Aorta (tissue), 5 donors: ENCODE data around the gene ADD3. TPM values are rescaled to one million over a fixed set of nuclear protein-coding genes. Genes with fewer than 3 reads are reported as not detected.

ENCODE experiments used
- ATAC-seq: fragments of 200-7000 bp; cut with Tn5 transposase; one replicate; pipeline ENCODE4 v1.9.1; 2022; ENCODE audit warnings: moderate library complexity; ENCODE audit not compliant: low FRiP score
- DNase-seq, 2 donors: peaks; one replicate each; pipeline ENCODE4 v3.0.0-alpha.2; 2020
- H3K27ac ChIP-seq, 2 donors: one replicate each; pipeline ENCODE4 v1.5.1; 2013; ENCODE audit warnings: low read length in 2 of 2, mild to moderate bottlenecking in 2 of 2, moderate library complexity in 2 of 2, control low read depth in 1 of 2, inconsistent platforms in 1 of 2, low read depth in 1 of 2
- H3K27me3 ChIP-seq, 2 donors: one replicate each; pipeline ENCODE4 v1.6.1; 2013; ENCODE audit warnings: control low read depth in 1 of 2, low read length in 1 of 2, mild to moderate bottlenecking in 1 of 2, moderate library complexity in 1 of 2; ENCODE audit not compliant: insufficient read depth in 2 of 2, control insufficient read depth in 1 of 2
- H3K36me3 ChIP-seq, 2 donors: one replicate each; pipeline ENCODE4 v1.6.1; 2013; ENCODE audit warnings: control low read depth in 1 of 2, low read length in 1 of 2, mild to moderate bottlenecking in 1 of 2; ENCODE audit not compliant: insufficient read depth in 2 of 2, control insufficient read depth in 1 of 2
- H3K4me1 ChIP-seq, 2 donors: one replicate each; pipeline ENCODE4 v1.6.1; 2013; ENCODE audit warnings: low read length in 2 of 2, control low read depth in 1 of 2, mild to moderate bottlenecking in 1 of 2, moderate library complexity in 1 of 2; ENCODE audit not compliant: insufficient read depth in 2 of 2, control insufficient read depth in 1 of 2
- H3K4me3 ChIP-seq, 2 donors: one replicate each; pipeline ENCODE4 v1.5.1; 2013; ENCODE audit warnings: low read length in 2 of 2, control low read depth in 1 of 2, mild to moderate bottlenecking in 1 of 2
- H3K9me3 ChIP-seq: one replicate; pipeline ENCODE4 v1.6.1; 2013; ENCODE audit warnings: mild to moderate bottlenecking, low read length; ENCODE audit not compliant: control insufficient read depth
- WGBS, 2 donors: extraction: QIAGEN DNeasy Blood & Tissue Kit; methylation state at CpG; one replicate each; pipeline ENCODE4 v1.1.7; 2013; 5-methylcytosine and 5-hydroxymethylcytosine counted together
- intact Hi-C, 2 donors: fragments of 100-400 bp; cut with DNase I; formaldehyde crosslinking; loops; one replicate each; pipeline versions ENCODE4 v1.14.2 to v1.15.0; 2022
- polyA plus RNA-seq, 2 donors: library from polyadenylated mRNA; stranded (reverse); fragments of 200-250 nt; gene quantifications; one replicate each; pipeline ENCODE4 v1.2.3, GENCODE V29; 2013
- total RNA-seq, 2 donors: library from RNA; stranded (reverse); fragmentation: NEBNext Ultra II Directional; extraction: Animal tissue kit (Norgen Biotek cat#: 25700); gene quantifications; one replicate each; pipeline ENCODE4 v1.2.1, GENCODE V29; 2021
- donor health status: healthy with polysubstance abuse.
- donor health status: Bipolar disorder and iron deficiency.
- donor health status: DM: no; HTN: no; CAD: no.
- donor health status: DM: no; HTN: no; CAD: no.
- donor health status: DM: yes; HTN: yes; CAD: no.

Gene ADD3
- total and polyA plus RNA-seq, 4 donors: 41.1 to 197 (median 106) TPM

DNA sequence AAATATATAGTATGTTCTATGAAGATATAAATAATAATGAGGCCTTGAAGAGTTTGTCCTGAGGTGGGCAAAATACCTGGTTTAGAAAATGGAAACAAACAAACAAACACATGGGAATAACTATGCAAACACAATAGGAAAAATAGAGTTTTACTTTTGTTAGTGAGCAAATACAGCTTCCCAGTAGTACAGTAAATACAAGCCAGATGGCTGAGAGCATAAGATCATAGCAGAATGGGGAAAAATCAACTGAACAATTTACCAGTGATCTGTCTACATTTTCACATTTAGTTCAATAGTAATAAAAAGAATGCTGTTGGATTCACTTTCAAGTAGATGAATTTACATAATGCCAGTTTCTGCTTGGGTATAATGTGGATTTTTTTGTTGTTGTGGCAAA lies 45.1 kb downstream of the ADD3 start:
- no peak for ATAC-seq
- Histone ChIP-seq H3K4me1 (peaks cover 3 to 5% of the 10 kb centered on the region in 2 donors), H3K27me3 (no peaks in the 10 kb centered on the region), H3K36me3 (no peaks in the 10 kb centered on the region), H3K27ac (no peak overlapping the region), H3K9me3 (no peaks in the 10 kb centered on the region), H3K4me3 (no peak overlapping the region)
- no peak for DNase-seq
- intact Hi-C loops: no loop called here

DNA sequence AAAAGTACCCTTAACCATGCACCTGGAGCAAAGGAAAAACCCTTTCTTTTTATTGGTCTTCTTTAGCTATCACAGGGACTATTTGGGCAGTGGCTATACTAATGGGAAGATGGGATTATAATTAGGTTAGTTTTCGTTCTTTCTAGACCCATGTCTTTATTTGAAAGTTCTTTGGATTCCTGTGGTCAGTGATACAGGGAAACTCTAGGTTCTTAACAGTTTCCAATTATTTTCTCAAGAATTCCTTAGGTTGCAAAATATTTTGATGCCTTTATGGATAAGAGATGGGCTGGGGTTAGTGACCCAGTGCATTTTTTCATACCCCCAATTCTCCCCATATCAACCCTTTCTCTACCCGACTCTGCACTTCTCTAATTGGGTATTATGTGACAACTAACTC lies 49.0 kb downstream of the ADD3 start:
- intact Hi-C loops: no loop called here
- 47 to 59% methylated on average over 2 of the region's 2 CpGs for WGBS, 2 donors
- Histone ChIP-seq H3K36me3 (no peaks in the 10 kb centered on the region), H3K27me3 (no peaks in the 10 kb centered on the region), H3K27ac (no peak overlapping the region), H3K9me3 (no peaks in the 10 kb centered on the region), H3K4me1 (peaks cover 11 to 14% of the 10 kb centered on the region in 2 donors), H3K4me3 (no peak overlapping the region)
- ATAC-seq: no peak
- no peak for DNase-seq

DNA sequence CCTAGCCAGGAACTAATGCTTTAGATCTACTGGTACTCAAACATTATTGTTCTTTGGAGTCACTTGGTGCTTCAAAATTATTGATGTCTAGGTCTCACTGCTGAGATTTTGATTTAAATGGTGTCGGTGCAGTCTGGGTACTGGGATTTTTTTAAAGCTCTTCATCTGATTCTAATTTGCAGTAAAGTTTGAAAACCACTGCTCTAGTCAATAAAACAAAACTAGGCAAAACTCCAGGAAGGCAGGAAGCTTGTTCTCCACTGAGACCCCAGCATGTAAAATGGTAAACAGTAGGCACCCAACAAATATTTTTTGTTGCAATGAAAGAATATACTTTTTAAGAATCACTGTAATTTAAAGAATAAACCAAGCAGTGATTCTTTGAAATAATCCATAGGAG lies 49.7 kb downstream of the ADD3 start:
- 47 to 52% methylated on average over 1 of the region's 1 CpG for WGBS, 2 donors
- no peak for ATAC-seq

DNA sequence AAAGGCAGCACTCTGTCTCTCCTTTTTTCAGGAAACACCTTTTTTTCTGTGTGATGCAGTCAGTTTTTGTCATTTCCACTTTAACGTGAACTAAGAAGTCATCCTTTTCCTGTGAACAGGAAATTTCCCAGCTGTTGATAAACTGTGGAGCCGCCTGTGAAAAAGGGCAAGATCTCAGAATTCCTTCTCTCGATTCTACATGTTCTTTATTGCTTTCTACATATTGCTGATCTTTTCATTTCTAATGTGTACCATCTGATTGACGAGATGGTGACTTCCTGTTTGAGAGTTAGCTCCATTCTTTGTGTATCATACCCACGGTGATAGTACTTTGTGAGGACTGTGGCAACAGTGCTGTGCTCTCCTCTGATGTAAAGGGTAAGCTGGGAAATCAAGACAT lies 50.4 kb downstream of the ADD3 start:
- WGBS, 2 donors: 49% methylated on average over 5 of the region's 5 CpGs
- intact Hi-C loops: no loop called here
- Histone ChIP-seq H3K27me3 (no peaks in the 10 kb centered on the region), H3K4me3 (no peak overlapping the region), H3K9me3 (no peaks in the 10 kb centered on the region), H3K27ac (no peak overlapping the region), H3K4me1 (peaks cover 9 to 14% of the 10 kb centered on the region in 2 donors), H3K36me3 (no peaks in the 10 kb centered on the region)
- DNase-seq (no peak), ATAC-seq (no peak)

More for the DNA sequence above, 49.7 kb downstream of the ADD3 start:
- Histone ChIP-seq H3K27me3 (no peaks in the 10 kb centered on the region), H3K4me1 (peaks cover 8 to 14% of the 10 kb centered on the region in 2 donors), H3K4me3 (no peak overlapping the region), H3K27ac (no peak overlapping the region), H3K9me3 (no peaks in the 10 kb centered on the region), H3K36me3 (no peaks in the 10 kb centered on the region)
- no peak for DNase-seq
- intact Hi-C loops: no loop called here

DNA sequence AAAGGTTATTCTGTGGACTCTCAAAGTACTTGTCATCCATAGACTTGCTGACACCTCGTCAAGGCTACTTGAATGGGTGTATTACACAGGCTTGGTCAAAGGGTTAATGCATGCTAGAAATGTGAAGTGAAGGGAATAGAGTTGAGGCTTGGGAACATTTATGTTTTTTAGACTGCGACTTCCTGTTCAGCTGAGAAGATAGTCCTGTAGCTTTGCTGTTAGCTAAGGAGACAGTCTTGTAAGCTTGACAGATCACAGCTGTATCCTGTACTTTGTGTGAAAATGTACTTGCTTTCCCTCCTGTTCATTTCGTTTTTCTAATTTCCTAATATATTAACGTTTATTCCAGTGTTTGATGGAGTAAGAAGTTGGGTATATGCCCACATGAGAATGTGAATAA lies 52.1 kb downstream of the ADD3 start:
- WGBS, 2 donors: 31% methylated on average over 4 of the region's 4 CpGs
- intact Hi-C loops: no loop called here
- no peak overlapping the region for H3K4me3 ChIP-seq
- no peak overlapping the region for H3K27ac ChIP-seq
- no peak for ATAC-seq
- no peaks in the 10 kb centered on the region for H3K27me3 ChIP-seq
- no peaks in the 10 kb centered on the region for H3K9me3 ChIP-seq
- H3K36me3 ChIP-seq: no peaks in the 10 kb centered on the region
- no peak for DNase-seq
- H3K4me1 ChIP-seq: peaks cover 9 to 14% of the 10 kb centered on the region in 2 donors

DNA sequence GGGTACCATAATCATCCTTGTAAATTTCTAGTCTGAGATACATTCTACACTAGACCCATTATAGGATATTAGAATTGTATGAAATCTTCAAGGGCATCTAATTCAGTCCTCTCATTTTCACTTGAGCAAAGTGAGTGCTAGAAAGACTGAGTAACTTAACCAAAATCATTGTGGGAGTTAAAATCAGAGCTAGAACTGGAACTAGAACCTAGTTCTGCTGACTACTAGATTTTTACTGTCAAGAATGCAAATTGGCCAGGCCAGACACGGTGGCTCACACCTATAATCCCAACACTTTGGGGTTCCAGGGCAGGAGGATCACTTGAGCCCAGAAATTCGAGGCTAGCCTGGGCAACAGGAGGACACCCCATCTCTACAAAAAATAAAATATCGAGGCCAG lies 53.9 kb downstream of the ADD3 start:
- Histone ChIP-seq H3K27me3 (no peaks in the 10 kb centered on the region), H3K4me1 (peaks cover 7 to 12% of the 10 kb centered on the region in 2 donors), H3K27ac (no peak overlapping the region), H3K9me3 (no peaks in the 10 kb centered on the region), H3K4me3 (no peak overlapping the region), H3K36me3 (no peaks in the 10 kb centered on the region)
- 89% methylated on average over 3 of the region's 3 CpGs for WGBS, 2 donors
- no peak for ATAC-seq
- no peak for DNase-seq
- intact Hi-C loops: no loop called here

DNA sequence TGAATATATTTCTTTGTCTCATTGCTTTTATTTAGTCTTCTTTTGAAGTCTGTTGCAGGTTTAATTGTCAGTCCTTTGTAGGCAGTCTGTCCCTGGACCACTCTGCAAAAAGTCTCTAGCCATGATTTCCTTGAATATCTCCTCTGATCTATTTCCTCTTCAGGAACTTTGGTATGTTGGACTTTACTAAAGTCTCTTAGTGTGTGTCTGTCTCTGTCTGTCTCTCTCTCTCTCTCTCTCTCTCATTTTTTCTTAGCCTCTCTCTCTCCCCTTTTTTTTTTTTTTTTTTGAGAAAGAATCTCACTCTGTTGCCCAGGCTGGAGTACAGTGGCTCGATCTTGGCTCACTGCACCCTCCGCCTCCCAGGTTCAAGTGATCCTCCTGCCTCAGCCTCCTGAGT lies 57.5 kb downstream of the ADD3 start:
- H3K4me1 ChIP-seq: peaks cover 3 to 6% of the 10 kb centered on the region in 2 donors
- 83 to 95% methylated on average over 2 of the region's 2 CpGs for WGBS, 2 donors
- H3K4me3 ChIP-seq: no peak overlapping the region

DNA sequence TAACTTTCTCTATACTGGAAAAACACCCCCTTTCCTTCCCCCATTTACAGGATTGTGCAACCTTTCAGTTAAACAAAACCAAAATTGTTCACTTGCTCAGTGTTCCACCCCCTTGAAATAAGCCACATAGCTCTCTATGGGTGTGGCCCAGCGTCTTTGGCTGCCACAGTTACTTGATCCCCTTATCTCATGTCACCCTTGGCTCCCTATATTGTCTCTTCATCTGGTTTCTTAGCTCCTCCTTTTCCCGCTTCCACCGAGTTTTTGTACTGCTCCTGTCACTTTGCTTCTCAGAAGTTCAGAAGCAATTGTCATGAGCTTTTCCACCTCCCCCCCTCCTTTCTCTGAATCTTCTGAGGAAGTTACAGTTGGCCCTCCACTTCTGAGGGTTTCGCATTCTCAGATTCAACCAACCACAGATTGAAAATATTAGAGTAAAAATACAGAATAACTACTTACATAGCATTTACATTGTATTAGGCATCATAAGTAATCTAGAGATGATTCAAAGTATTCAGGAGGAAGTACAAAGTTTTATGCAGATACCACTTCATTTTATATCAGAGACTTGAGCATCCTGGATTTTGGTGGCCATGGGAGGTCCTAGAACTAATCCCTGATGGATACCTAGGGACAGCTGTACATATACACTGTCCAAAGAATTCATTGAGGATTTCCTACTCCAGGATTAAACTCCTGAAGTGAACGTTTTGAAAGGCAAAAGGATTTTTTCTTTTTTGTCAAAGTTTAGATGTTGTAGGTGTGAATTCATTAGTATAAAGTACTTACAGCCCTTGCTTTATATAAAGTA lies 60.4 kb downstream of the ADD3 start:
- intact Hi-C loops: no loop called here
- ATAC-seq (peak; percentile 72), DNase-seq (peak in 1 of 2 donors; percentile 53)
- Histone ChIP-seq H3K9me3 (no peaks in the 10 kb centered on the region), H3K4me1 (peaks cover 1 to 2% of the 10 kb centered on the region in 2 donors), H3K27ac (no peak overlapping the region), H3K36me3 (no peaks in the 10 kb centered on the region), H3K4me3 (no peak overlapping the region), H3K27me3 (no peaks in the 10 kb centered on the region)
- WGBS, 2 donors: 38 to 45% methylated on average over 5 of the region's 5 CpGs

More for the DNA sequence above, 57.5 kb downstream of the ADD3 start:
- Histone ChIP-seq H3K27ac (no peak overlapping the region), H3K9me3 (no peaks in the 10 kb centered on the region), H3K27me3 (no peaks in the 10 kb centered on the region), H3K36me3 (no peaks in the 10 kb centered on the region)
- intact Hi-C loops: no loop called here
- no peak for DNase-seq
- no peak for ATAC-seq

DNA sequence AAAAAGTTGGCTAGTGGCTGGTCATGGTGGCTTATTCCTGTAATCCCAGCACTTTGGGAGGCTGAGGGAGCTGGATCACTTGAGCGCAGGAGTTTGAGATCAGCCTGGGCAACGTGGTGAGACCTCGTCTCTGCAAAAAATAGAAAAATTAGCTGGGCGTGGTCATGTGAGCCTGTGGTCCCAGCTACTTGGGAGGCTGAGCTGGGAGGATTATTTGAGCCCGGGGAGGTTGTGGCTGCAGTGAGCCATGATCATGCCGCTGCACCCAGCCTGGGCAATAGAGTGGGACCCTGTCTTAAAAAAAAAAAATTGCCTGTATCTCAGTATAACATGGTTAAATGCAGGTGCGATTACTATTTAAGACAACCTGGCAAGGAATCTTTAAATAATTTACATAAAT lies 61.0 kb downstream of the ADD3 start:
- Histone ChIP-seq H3K9me3 (no peaks in the 10 kb centered on the region), H3K36me3 (no peaks in the 10 kb centered on the region), H3K27ac (no peak overlapping the region), H3K4me3 (no peak overlapping the region), H3K27me3 (no peaks in the 10 kb centered on the region), H3K4me1 (peaks cover 1 to 2% of the 10 kb centered on the region in 2 donors)
- WGBS, 2 donors: 78 to 79% methylated on average over 7 of the region's 7 CpGs
- intact Hi-C loops: no loop called here
- DNase-seq: no peak
- ATAC-seq: no peak
